ENCODE results near the gene TIGIT. TPM values are rescaled to one million over a fixed set of nuclear protein-coding genes. Genes with fewer than 3 reads are reported as not detected.

Gene TIGIT
- total and polyA plus RNA-seq, 2 experiments from 2014 or later = 0.39 TPM; not detected in 1

DNA sequence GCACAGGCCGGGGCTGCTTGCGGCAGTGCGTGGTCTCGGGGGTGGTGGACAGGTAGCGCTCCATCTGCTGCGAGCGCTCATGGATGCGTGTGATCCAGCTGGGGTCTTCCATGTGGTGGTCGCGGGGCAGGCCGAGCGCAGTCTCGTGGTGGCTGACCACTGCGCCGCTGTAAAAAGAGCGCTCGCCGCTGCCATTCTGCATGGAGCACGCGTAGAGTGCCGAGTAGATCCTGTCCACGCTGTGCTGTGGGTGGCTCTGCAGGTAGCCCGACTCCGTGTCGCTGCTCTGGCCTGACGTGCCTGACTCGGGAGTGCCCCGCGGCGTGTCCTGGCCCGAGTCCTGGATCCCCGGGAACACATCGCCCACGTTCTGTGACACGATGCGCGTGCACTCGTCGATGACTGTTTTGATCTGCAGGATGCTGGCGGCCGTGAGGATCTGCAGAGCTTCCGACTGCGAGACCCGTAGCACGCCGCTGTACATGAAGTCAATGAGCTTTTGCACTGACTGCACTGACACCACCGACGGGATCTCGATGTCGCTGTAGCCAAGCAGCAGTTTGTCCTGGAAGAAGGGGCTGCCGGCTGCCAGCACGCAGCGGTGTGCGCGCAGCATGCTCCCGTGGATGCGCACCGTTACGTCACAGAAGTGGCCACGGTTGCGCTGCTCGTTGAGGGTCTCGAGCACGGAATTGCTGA lies 57.4 kb downstream of the TIGIT start:
- H3K27me3 ChIP-seq = no peaks in the 10 kb centered on the region
- no peak overlapping the region for H3K4me3 ChIP-seq
- TF ChIP-seq EZH2phosphoT487 (IDR thresholded peaks at IDR 0.05; ENCODE audit: low read depth, severe bottlenecking, unreplicated experiment) = no peak
- TF ChIP-seq EZH2 (IDR thresholded peaks at IDR 0.05; ENCODE audit: borderline replicate concordance) = no peak
- TF ChIP-seq, protein P1, sequence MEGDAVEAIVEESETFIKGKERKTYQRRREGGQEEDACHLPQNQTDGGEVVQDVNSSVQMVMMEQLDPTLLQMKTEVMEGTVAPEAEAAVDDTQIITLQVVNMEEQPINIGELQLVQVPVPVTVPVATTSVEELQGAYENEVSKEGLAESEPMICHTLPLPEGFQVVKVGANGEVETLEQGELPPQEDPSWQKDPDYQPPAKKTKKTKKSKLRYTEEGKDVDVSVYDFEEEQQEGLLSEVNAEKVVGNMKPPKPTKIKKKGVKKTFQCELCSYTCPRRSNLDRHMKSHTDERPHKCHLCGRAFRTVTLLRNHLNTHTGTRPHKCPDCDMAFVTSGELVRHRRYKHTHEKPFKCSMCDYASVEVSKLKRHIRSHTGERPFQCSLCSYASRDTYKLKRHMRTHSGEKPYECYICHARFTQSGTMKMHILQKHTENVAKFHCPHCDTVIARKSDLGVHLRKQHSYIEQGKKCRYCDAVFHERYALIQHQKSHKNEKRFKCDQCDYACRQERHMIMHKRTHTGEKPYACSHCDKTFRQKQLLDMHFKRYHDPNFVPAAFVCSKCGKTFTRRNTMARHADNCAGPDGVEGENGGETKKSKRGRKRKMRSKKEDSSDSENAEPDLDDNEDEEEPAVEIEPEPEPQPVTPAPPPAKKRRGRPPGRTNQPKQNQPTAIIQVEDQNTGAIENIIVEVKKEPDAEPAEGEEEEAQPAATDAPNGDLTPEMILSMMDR (IDR thresholded peaks at IDR 0.05; ENCODE audit: poor library complexity) = no peak
- WGBS (ENCODE audit: low lambda C conversion rate, missing lambda C conversion rate) = 98% methylated on average over 61 of the region's 64 CpGs
- peaks cover 2% of the 10 kb centered on the region for H3K36me3 ChIP-seq (replicated peaks; ENCODE audit: insufficient read depth, low read depth)
- H3K27ac ChIP-seq = no peak overlapping the region
- no peak overlapping the region for H3K4me2 ChIP-seq
- no peak overlapping the region for H2AFZ ChIP-seq
- no peak for DNase-seq (ENCODE audit: low spot score)
- H3K9me2 ChIP-seq (replicated peaks; ENCODE audit: insufficient read depth) = no peaks in the 10 kb centered on the region
- no peaks in the 10 kb centered on the region for H4K20me1 ChIP-seq (ENCODE audit: insufficient read depth, poor library complexity, severe bottlenecking)
- no peaks in the 10 kb centered on the region for H3K9me3 ChIP-seq (ENCODE audit: low read depth)
- H3K4me1 ChIP-seq (ENCODE audit: insufficient read depth) = no peaks in the 10 kb centered on the region
- no peaks in the 10 kb centered on the region for H3K79me2 ChIP-seq

DNA sequence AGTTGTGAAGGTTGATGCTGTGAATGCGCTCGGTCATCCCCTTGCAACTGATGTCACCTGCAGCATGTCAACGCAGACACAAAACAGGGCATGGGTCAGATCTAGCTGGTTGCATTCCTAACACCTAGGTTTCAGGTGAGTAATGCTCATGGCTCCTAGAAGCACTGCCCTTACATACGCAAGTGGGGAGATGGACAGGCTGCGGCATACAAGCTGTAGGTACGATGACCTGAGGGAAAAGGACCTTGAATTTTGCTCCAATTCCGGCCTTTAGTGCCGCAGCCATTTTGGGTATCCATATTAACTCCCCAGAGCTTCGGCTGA lies 58.0 kb downstream of the TIGIT start:
- 91% methylated on average over 9 of the region's 9 CpGs for WGBS (ENCODE audit: low lambda C conversion rate, missing lambda C conversion rate)
- peaks cover 2% of the 10 kb centered on the region for H3K36me3 ChIP-seq (replicated peaks; ENCODE audit: insufficient read depth, low read depth)
- no peaks in the 10 kb centered on the region for H3K9me3 ChIP-seq (ENCODE audit: low read depth)
- no peak overlapping the region for H3K27ac ChIP-seq
- H2AFZ ChIP-seq = no peak overlapping the region
- no peaks in the 10 kb centered on the region for H3K79me2 ChIP-seq
- H4K20me1 ChIP-seq (ENCODE audit: insufficient read depth, poor library complexity, severe bottlenecking) = no peaks in the 10 kb centered on the region
- H3K9me2 ChIP-seq (replicated peaks; ENCODE audit: insufficient read depth) = no peaks in the 10 kb centered on the region
- DNase-seq (ENCODE audit: low spot score) = no peak
- H3K4me2 ChIP-seq = no peak overlapping the region
- TF ChIP-seq, protein P1 (IDR thresholded peaks at IDR 0.05; ENCODE audit: poor library complexity) = no peak
- TF ChIP-seq EZH2phosphoT487 (IDR thresholded peaks at IDR 0.05; ENCODE audit: low read depth, severe bottlenecking, unreplicated experiment) = no peak
- TF ChIP-seq EZH2 (IDR thresholded peaks at IDR 0.05; ENCODE audit: borderline replicate concordance) = no peak
- H3K4me1 ChIP-seq (ENCODE audit: insufficient read depth) = no peaks in the 10 kb centered on the region
- H3K4me3 ChIP-seq = no peak overlapping the region
- no peaks in the 10 kb centered on the region for H3K27me3 ChIP-seq

DNA sequence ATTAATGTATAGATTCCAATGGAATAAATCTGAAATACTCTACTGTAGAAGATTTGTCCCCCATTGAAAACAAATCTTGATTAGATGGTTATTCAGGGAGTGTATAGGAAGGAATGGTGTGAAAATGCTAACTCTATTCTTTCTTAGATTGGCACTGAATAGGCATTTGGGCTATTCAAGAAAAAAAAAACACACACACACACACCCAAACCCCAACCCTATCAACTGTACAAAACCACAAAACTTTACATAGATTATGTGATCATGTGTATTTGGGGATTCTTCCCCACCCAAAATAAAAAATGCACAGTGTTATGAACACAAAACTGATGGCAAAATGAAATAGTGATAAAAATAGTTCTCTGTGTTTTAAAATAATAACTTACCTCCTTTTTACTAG lies 61.8 kb downstream of the TIGIT start:
- Histone ChIP-seq H3K27ac (no peak overlapping the region), H3K36me3 (replicated peaks; ENCODE audit: insufficient read depth, low read depth) (peaks cover 2% of the 10 kb centered on the region), H3K4me2 (no peak overlapping the region), H3K9me2 (replicated peaks; ENCODE audit: insufficient read depth) (no peaks in the 10 kb centered on the region), H3K4me1 (ENCODE audit: insufficient read depth) (no peaks in the 10 kb centered on the region), H3K4me3 (no peak overlapping the region), H3K27me3 (no peaks in the 10 kb centered on the region), H4K20me1 (ENCODE audit: insufficient read depth, poor library complexity, severe bottlenecking) (no peaks in the 10 kb centered on the region), H3K79me2 (no peaks in the 10 kb centered on the region), H3K9me3 (ENCODE audit: low read depth) (no peaks in the 10 kb centered on the region), H2AFZ (no peak overlapping the region)
- TF ChIP-seq, protein P1 (IDR thresholded peaks at IDR 0.05; ENCODE audit: poor library complexity) = no peak
- TF ChIP-seq EZH2phosphoT487 (IDR thresholded peaks at IDR 0.05; ENCODE audit: low read depth, severe bottlenecking, unreplicated experiment) (no peak), EZH2 (IDR thresholded peaks at IDR 0.05; ENCODE audit: borderline replicate concordance) (no peak)
- DNase-seq (ENCODE audit: low spot score) = no peak

Data from hepatocyte (in vitro differentiated cells).